Glomerular visceral epithelial cell (primary cell): ENCODE results near the gene VAT1L.

Source experiments
- DNase-seq: peaks from one replicate; pipeline ENCODE4 v3.0.0-alpha.2; 2016; ENCODE audit errors: extremely low spot score

Gene VAT1L

GRCh38 chr16:77993111-77993985 is 205.0 kb downstream of the VAT1L start:
- no peak for DNase-seq

- DNase-seq: no peak
These were observed 207.6 kb downstream of the VAT1L start for GRCh38 chr16:77995843-77996455.

- DNase-seq: no peak
These were observed 210.1 kb downstream of the VAT1L start for GRCh38 chr16:77998350-77999023.

- no peak for DNase-seq
These were observed 213.2 kb downstream of the VAT1L start for GRCh38 chr16:78001451-78002025.

GRCh38 chr16:78002915-78003538 is 214.7 kb downstream of the VAT1L start:
- DNase-seq: peak; percentile 14

GRCh38 chr16:78004517-78004916 is 216.2 kb downstream of the VAT1L start:
- DNase-seq: no peak

- no peak for DNase-seq
These were observed 217.5 kb downstream of the VAT1L start for GRCh38 chr16:78005881-78006280.

GRCh38 chr16:78007121-78007520 is 218.8 kb downstream of the VAT1L start:
- DNase-seq: no peak

- no peak for DNase-seq
These were observed 234.1 kb downstream of the VAT1L start, which contains the start of gene CLEC3A for GRCh38 chr16:78022347-78023060. TSS of gene CLEC3A (plus strand) at chr16:78022548. CDS start at chr16:78022627, 79 bp downstream.

- no peak for DNase-seq
These were observed 235.8 kb downstream of the VAT1L start for GRCh38 chr16:78024159-78024558.

- no peak for DNase-seq
These were observed 237.3 kb downstream of the VAT1L start for GRCh38 chr16:78025631-78026030.

- no peak for DNase-seq
These were observed 239.7 kb downstream of the VAT1L start for GRCh38 chr16:78028018-78028417.
